Fibroblast of lung (primary cell): ENCODE data around the gene SMPD3. TPM values are rescaled to one million over a fixed set of nuclear protein-coding genes. Genes with fewer than 3 reads are reported as not detected.

ENCODE experiments used
- DNase-seq, 2 donors: peaks; one replicate each; pipeline versions ENCODE4 v3.0.0 to v3.0.0-alpha.2; 2010; ENCODE audit warnings: low read depth in 2 of 2
- H2AFZ ChIP-seq: 2 replicates; pipeline ENCODE4 v1.5.1; 2012; ENCODE audit warnings: low read length, control low read depth, inconsistent platforms
- H3K27ac ChIP-seq: 2 replicates; pipeline ENCODE4 v1.5.1; 2011; ENCODE audit warnings: low read length, control low read depth; ENCODE audit not compliant: insufficient read depth
- H3K27me3 ChIP-seq: 2 replicates; pipeline ENCODE4 v1.5.1; 2011; ENCODE audit warnings: mild to moderate bottlenecking, low read length; ENCODE audit not compliant: control insufficient read depth, insufficient read depth
- H3K36me3 ChIP-seq: 2 replicates; pipeline ENCODE4 v1.5.1; 2011; ENCODE audit warnings: low read length; ENCODE audit not compliant: control insufficient read depth, insufficient read depth
- H3K4me1 ChIP-seq: 2 replicates; pipeline ENCODE4 v1.5.1; 2011; ENCODE audit warnings: low read length; ENCODE audit not compliant: control insufficient read depth, insufficient read depth; ENCODE audit errors: extremely low read depth
- H3K4me2 ChIP-seq: 2 replicates; pipeline ENCODE4 v1.5.1; 2011; ENCODE audit warnings: low read length, control low read depth; ENCODE audit not compliant: insufficient read depth; ENCODE audit errors: extremely low read depth
- H3K4me3 ChIP-seq, 4 experiments: fragments of 200-600 bp in 1 of 4; sonication (generic) in 1 of 4; replicated peaks in 1 of 4; 2 replicates each; pipeline ENCODE4 v1.5.1; 2011 to 2016; ENCODE audit warnings: low read length in 4 of 4, low read depth in 3 of 4, mild to moderate bottlenecking in 3 of 4, control low read depth in 2 of 4, inconsistent platforms in 1 of 4, mixed read lengths in 1 of 4; ENCODE audit not compliant: insufficient read depth in 1 of 4; ENCODE audit errors: control extremely low read depth in 1 of 4
- H3K79me2 ChIP-seq: 2 replicates; pipeline ENCODE4 v1.5.1; 2012; ENCODE audit warnings: mild to moderate bottlenecking, low read length, inconsistent platforms; ENCODE audit not compliant: control insufficient read depth, insufficient read depth
- H3K9ac ChIP-seq: 2 replicates; pipeline ENCODE4 v1.5.1; 2011; ENCODE audit warnings: mild to moderate bottlenecking, low read length, control low read depth; ENCODE audit not compliant: insufficient read depth
- H3K9me3 ChIP-seq: 2 replicates; pipeline ENCODE4 v1.5.1; 2012; ENCODE audit warnings: low read depth, low read length; ENCODE audit not compliant: control insufficient read depth, insufficient read depth
- H4K20me1 ChIP-seq: 2 replicates; pipeline ENCODE4 v1.5.1; 2011; ENCODE audit warnings: low read length; ENCODE audit not compliant: control insufficient read depth, insufficient read depth; ENCODE audit errors: extremely low read depth
- EZH2 ChIP-seq: IDR thresholded peaks from 2 replicates; pipeline ENCODE4 v1.5.1; 2012; ENCODE audit warnings: low read length, control low read depth, mild to moderate bottlenecking; ENCODE audit errors: missing control alignments
- polyA plus RNA-seq, 2 donors: library from polyadenylated mRNA; depleted of rRNA in 1 of 2; stranded (reverse) in 1 of 2; unstranded in 1 of 2; fragments of >200 nt; gene quantifications; 2 replicates each; pipeline ENCODE4 v1.2.1, GENCODE V29; 2011 to 2012; ENCODE audit warnings: missing spikeins in 1 of 2
- total RNA-seq: library from RNA; depleted of rRNA; stranded (reverse); fragments of >200 nt; gene quantifications from 2 replicates; pipeline ENCODE4 v1.2.1, GENCODE V29; 2014
- TF ChIP-seq, protein P1 (sequence below), 2 donors: IDR thresholded peaks in 1 of 2; conservative IDR thresholded peaks in 1 of 2; 1 replicate in 1 of 2; 2 replicates in 1 of 2; pipeline ENCODE4 v1.5.1; 2011 to 2012; ENCODE audit warnings: low read length in 2 of 2, control low read depth in 1 of 2, inconsistent platforms in 1 of 2, low read depth in 1 of 2, mild to moderate bottlenecking in 1 of 2

Gene SMPD3
- total and polyA plus RNA-seq, 2 donors (not counting 1 experiment from before 2014, with no cell fraction given): under 0.01 to 0.08 TPM

DNA sequence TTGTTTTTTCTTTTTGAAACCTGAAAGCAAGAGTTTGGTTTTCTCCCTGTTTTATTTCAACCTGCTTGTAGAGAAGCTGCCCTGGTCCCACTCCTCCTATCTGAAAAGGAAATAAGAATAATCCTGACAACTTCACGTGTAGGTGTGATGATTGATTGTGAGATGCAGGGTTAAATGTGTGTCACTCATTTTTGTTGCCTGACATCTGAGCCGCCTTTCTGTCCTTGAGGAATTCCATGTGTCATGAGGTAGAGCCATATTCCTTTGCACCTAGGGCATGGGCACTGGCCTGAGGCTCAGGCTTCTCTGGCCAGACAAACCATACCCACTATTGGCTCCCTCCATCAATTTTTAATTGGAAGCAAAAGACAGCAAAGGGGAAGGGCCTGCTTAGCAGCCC, 10.2 kb upstream of the SMPD3 start:
- no peak overlapping the region for H2AFZ ChIP-seq
- H3K79me2 ChIP-seq: no peaks in the 10 kb centered on the region
- TF ChIP-seq, protein P1, sequence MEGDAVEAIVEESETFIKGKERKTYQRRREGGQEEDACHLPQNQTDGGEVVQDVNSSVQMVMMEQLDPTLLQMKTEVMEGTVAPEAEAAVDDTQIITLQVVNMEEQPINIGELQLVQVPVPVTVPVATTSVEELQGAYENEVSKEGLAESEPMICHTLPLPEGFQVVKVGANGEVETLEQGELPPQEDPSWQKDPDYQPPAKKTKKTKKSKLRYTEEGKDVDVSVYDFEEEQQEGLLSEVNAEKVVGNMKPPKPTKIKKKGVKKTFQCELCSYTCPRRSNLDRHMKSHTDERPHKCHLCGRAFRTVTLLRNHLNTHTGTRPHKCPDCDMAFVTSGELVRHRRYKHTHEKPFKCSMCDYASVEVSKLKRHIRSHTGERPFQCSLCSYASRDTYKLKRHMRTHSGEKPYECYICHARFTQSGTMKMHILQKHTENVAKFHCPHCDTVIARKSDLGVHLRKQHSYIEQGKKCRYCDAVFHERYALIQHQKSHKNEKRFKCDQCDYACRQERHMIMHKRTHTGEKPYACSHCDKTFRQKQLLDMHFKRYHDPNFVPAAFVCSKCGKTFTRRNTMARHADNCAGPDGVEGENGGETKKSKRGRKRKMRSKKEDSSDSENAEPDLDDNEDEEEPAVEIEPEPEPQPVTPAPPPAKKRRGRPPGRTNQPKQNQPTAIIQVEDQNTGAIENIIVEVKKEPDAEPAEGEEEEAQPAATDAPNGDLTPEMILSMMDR (conservative IDR thresholded peaks at IDR 0.05 in 1 of 2, IDR thresholded peaks at IDR 0.05 in 1 of 2; ENCODE audit: low read depth in 1 of 2, low read length in 2 of 2): no peak
- no peaks in the 10 kb centered on the region for H3K36me3 ChIP-seq
- no peaks in the 10 kb centered on the region for H3K4me1 ChIP-seq
- H4K20me1 ChIP-seq: no peaks in the 10 kb centered on the region
- H3K27me3 ChIP-seq: peaks cover 3% of the 10 kb centered on the region
- DNase-seq: no peak
- no peak overlapping the region for H3K4me3 ChIP-seq
- H3K9me3 ChIP-seq: no peaks in the 10 kb centered on the region
- H3K27ac ChIP-seq: no peak overlapping the region
- no peak overlapping the region for H3K4me2 ChIP-seq
- no peak overlapping the region for H3K9ac ChIP-seq

GRCh38 chr16:68458101-68458500, 9.8 kb upstream of the SMPD3 start:
- H3K4me3 ChIP-seq: no peak overlapping the region
- no peaks in the 10 kb centered on the region for H3K36me3 ChIP-seq
- H4K20me1 ChIP-seq: no peaks in the 10 kb centered on the region
- H3K27ac ChIP-seq: no peak overlapping the region
- DNase-seq: no peak
- no peak overlapping the region for H3K9ac ChIP-seq
- H3K27me3 ChIP-seq: peaks cover 3% of the 10 kb centered on the region
- no peaks in the 10 kb centered on the region for H3K79me2 ChIP-seq
- H2AFZ ChIP-seq: no peak overlapping the region
- no peak overlapping the region for H3K4me2 ChIP-seq
- H3K9me3 ChIP-seq: no peaks in the 10 kb centered on the region
- TF ChIP-seq, protein P1 (conservative IDR thresholded peaks at IDR 0.05 in 1 of 2, IDR thresholded peaks at IDR 0.05 in 1 of 2; ENCODE audit: low read depth in 1 of 2, low read length in 2 of 2): no peak
- no peak for TF ChIP-seq EZH2
- H3K4me1 ChIP-seq: no peaks in the 10 kb centered on the region

DNA sequence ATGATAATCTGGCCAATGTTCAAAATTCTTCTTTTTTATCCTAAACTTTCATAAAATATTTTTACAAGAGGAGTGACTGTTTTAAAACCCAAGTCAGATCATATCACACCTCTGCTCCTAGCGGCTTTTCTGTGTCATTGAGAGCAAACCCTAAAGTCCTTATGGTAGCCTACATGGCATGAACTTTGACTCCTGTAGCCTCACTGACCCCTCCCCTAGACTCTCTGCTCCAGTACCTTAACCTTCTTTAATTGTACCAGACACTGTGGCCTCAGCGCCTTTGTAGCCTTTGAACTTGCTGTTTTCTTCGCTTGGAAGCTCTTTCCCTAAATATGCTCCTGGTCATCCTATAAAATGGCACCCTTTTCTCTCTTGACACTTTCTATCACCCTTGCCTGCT, 7.3 kb upstream of the SMPD3 start:
- no peak overlapping the region for H3K27ac ChIP-seq
- H3K4me1 ChIP-seq: no peaks in the 10 kb centered on the region
- no peak overlapping the region for H2AFZ ChIP-seq
- H3K4me2 ChIP-seq: no peak overlapping the region
- H4K20me1 ChIP-seq: no peaks in the 10 kb centered on the region
- no peak overlapping the region for H3K4me3 ChIP-seq
- no peak for TF ChIP-seq EZH2
- TF ChIP-seq, protein P1 (conservative IDR thresholded peaks at IDR 0.05 in 1 of 2, IDR thresholded peaks at IDR 0.05 in 1 of 2; ENCODE audit: low read depth in 1 of 2, low read length in 2 of 2): no peak
- no peaks in the 10 kb centered on the region for H3K79me2 ChIP-seq
- H3K27me3 ChIP-seq: peaks cover 3% of the 10 kb centered on the region
- no peak overlapping the region for H3K9ac ChIP-seq
- no peaks in the 10 kb centered on the region for H3K36me3 ChIP-seq
- H3K9me3 ChIP-seq: no peaks in the 10 kb centered on the region
- DNase-seq: no peak
